IPS-18a (cell line): ENCODE data around the gene MAPK8IP3.
"Not testable (repeated sequence)": the region's sequence is repeated elsewhere in the genome, so short reads cannot be mapped to it uniquely, and the experiment has no call there.

Experiments
- H3K27ac ChIP-seq: one replicate; pipeline ENCODE4 v1.5.1; 2013; ENCODE audit warnings: low read length
- H3K27me3 ChIP-seq: one replicate; pipeline ENCODE4 v1.6.1; 2013; ENCODE audit warnings: mild to moderate bottlenecking, low read length; ENCODE audit not compliant: control insufficient read depth, insufficient read depth
- H3K36me3 ChIP-seq: one replicate; pipeline ENCODE4 v1.6.1; 2013; ENCODE audit warnings: low read depth, low read length; ENCODE audit not compliant: control insufficient read depth
- H3K4me1 ChIP-seq: one replicate; pipeline ENCODE4 v1.6.1; 2013; ENCODE audit warnings: low read depth, low read length; ENCODE audit not compliant: control insufficient read depth
- H3K4me3 ChIP-seq: one replicate; pipeline ENCODE4 v1.5.1; 2013; ENCODE audit warnings: low read length
- H3K9ac ChIP-seq: one replicate; pipeline ENCODE4 v1.6.1; 2013; ENCODE audit warnings: mild to moderate bottlenecking, low read length, moderate library complexity
- H3K9me3 ChIP-seq: one replicate; pipeline ENCODE4 v1.6.1; 2013; ENCODE audit warnings: low read depth, low read length; ENCODE audit not compliant: control insufficient read depth

The MAPK8IP3 gene

GRCh38 chr16:1715220-1715619 lies 9.2 kb downstream of the MAPK8IP3 start:
- H3K9ac ChIP-seq: no peak overlapping the region
- H3K36me3 ChIP-seq: no peaks in the 10 kb centered on the region
- H3K27me3 ChIP-seq: no peaks in the 10 kb centered on the region
- no peak overlapping the region for H3K27ac ChIP-seq
- H3K9me3 ChIP-seq: no peaks in the 10 kb centered on the region
- H3K4me1 ChIP-seq: peaks cover 14% of the 10 kb centered on the region
- no peak overlapping the region for H3K4me3 ChIP-seq

GRCh38 chr16:1718236-1718635 lies 12.2 kb downstream of the MAPK8IP3 start:
- not testable (repeated sequence) for H3K36me3 ChIP-seq, H3K27me3 ChIP-seq, H3K9ac ChIP-seq, H3K4me3 ChIP-seq, H3K9me3 ChIP-seq, H3K27ac ChIP-seq
- peaks cover 14% of the 10 kb centered on the region for H3K4me1 ChIP-seq

- not testable (repeated sequence) for H3K27ac ChIP-seq, H3K9ac ChIP-seq, H3K36me3 ChIP-seq, H3K9me3 ChIP-seq, H3K4me1 ChIP-seq, H3K27me3 ChIP-seq, H3K4me3 ChIP-seq
Measured at GRCh38 chr16:1719559-1720229, 13.7 kb downstream of the MAPK8IP3 start.

GRCh38 chr16:1721372-1721771 lies 15.4 kb downstream of the MAPK8IP3 start:
- no peaks in the 10 kb centered on the region for H3K4me1 ChIP-seq
- H3K9ac ChIP-seq: no peak overlapping the region
- no peaks in the 10 kb centered on the region for H3K27me3 ChIP-seq
- H3K4me3 ChIP-seq: no peak overlapping the region
- no peaks in the 10 kb centered on the region for H3K36me3 ChIP-seq
- H3K9me3 ChIP-seq: no peaks in the 10 kb centered on the region
- H3K27ac ChIP-seq: no peak overlapping the region

GRCh38 chr16:1723450-1724147 lies 17.6 kb downstream of the MAPK8IP3 start:
- no peaks in the 10 kb centered on the region for H3K4me1 ChIP-seq
- no peak overlapping the region for H3K9ac ChIP-seq
- H3K4me3 ChIP-seq: no peak overlapping the region
- H3K36me3 ChIP-seq: no peaks in the 10 kb centered on the region
- no peaks in the 10 kb centered on the region for H3K27me3 ChIP-seq
- no peaks in the 10 kb centered on the region for H3K9me3 ChIP-seq
- no peak overlapping the region for H3K27ac ChIP-seq

GRCh38 chr16:1724491-1724890 lies 18.5 kb downstream of the MAPK8IP3 start:
- H3K27ac ChIP-seq: no peak overlapping the region
- no peaks in the 10 kb centered on the region for H3K36me3 ChIP-seq
- H3K27me3 ChIP-seq: no peaks in the 10 kb centered on the region
- no peaks in the 10 kb centered on the region for H3K9me3 ChIP-seq
- no peaks in the 10 kb centered on the region for H3K4me1 ChIP-seq
- H3K4me3 ChIP-seq: no peak overlapping the region
- H3K9ac ChIP-seq: no peak overlapping the region

GRCh38 chr16:1726661-1727502 lies 20.9 kb downstream of the MAPK8IP3 start:
- no peak overlapping the region for H3K9ac ChIP-seq
- H3K4me1 ChIP-seq: no peaks in the 10 kb centered on the region
- no peaks in the 10 kb centered on the region for H3K36me3 ChIP-seq
- H3K4me3 ChIP-seq: no peak overlapping the region
- H3K9me3 ChIP-seq: no peaks in the 10 kb centered on the region
- H3K27ac ChIP-seq: no peak overlapping the region
- no peaks in the 10 kb centered on the region for H3K27me3 ChIP-seq

- Histone ChIP-seq H3K9me3 (no peaks in the 10 kb centered on the region), H3K27me3 (no peaks in the 10 kb centered on the region), H3K4me1 (no peaks in the 10 kb centered on the region), H3K36me3 (no peaks in the 10 kb centered on the region), H3K27ac (no peak overlapping the region), H3K9ac (no peak overlapping the region), H3K4me3 (no peak overlapping the region)
Measured at GRCh38 chr16:1727651-1728624, 21.9 kb downstream of the MAPK8IP3 start.

- H3K9ac ChIP-seq: no peak overlapping the region
- H3K9me3 ChIP-seq: no peaks in the 10 kb centered on the region
- H3K27me3 ChIP-seq: no peaks in the 10 kb centered on the region
- no peaks in the 10 kb centered on the region for H3K36me3 ChIP-seq
- no peaks in the 10 kb centered on the region for H3K4me1 ChIP-seq
- no peak overlapping the region for H3K27ac ChIP-seq
- no peak overlapping the region for H3K4me3 ChIP-seq
Measured at GRCh38 chr16:1729026-1729425, 23.0 kb downstream of the MAPK8IP3 start.

- no peaks in the 10 kb centered on the region for H3K4me1 ChIP-seq
- no peak overlapping the region for H3K27ac ChIP-seq
- H3K4me3 ChIP-seq: no peak overlapping the region
- no peaks in the 10 kb centered on the region for H3K9me3 ChIP-seq
- no peaks in the 10 kb centered on the region for H3K27me3 ChIP-seq
- H3K9ac ChIP-seq: no peak overlapping the region
- H3K36me3 ChIP-seq: no peaks in the 10 kb centered on the region
Measured at GRCh38 chr16:1729445-1729844, 23.4 kb downstream of the MAPK8IP3 start.

- no peak overlapping the region for H3K9ac ChIP-seq
Measured at GRCh38 chr16:1731073-1731472, 25.1 kb downstream of the MAPK8IP3 start.

More at GRCh38 chr16:1731073-1731472, 25.1 kb downstream of the MAPK8IP3 start:
- Histone ChIP-seq H3K4me1 (no peaks in the 10 kb centered on the region), H3K27me3 (no peaks in the 10 kb centered on the region), H3K4me3 (no peak overlapping the region), H3K36me3 (no peaks in the 10 kb centered on the region), H3K27ac (no peak overlapping the region), H3K9me3 (peaks cover 8% of the 10 kb centered on the region)
